IMR-90 (cell line): Measurements from ENCODE around the gene ENTPD7. TPM values are rescaled to one million over a fixed set of nuclear protein-coding genes. Genes with fewer than 3 reads are reported as not detected.

Experiments used
- ATAC-seq: fragments of 200-7000 bp; cut with Tn5 transposase; 2 replicates; pipeline ENCODE4 v1.9.1; 2020; ENCODE audit warnings: low read depth, mild to moderate bottlenecking, moderate library complexity
- Bru-seq: library from RNA; stranded (reverse); fragments of 400-500 nt; gene quantifications from one replicate; lab custom pipeline; 2021; lab: Mats Ljungman, UMichigan
- BruChase-seq, 2 experiments: library from RNA; stranded (reverse); fragments of 400-500 nt; gene quantifications; one replicate each; lab custom pipeline; 2021; lab: Mats Ljungman, UMichigan
- BruUV-seq: library from RNA; stranded (reverse); fragments of 400-500 nt; replicated peaks from 2 replicates; lab custom pipeline; 2021; lab: Mats Ljungman, UMichigan
- CTCF ChIA-PET: fragments of 300-600 bp; formaldehyde crosslinking; extraction: SDS; loops from one replicate; lab custom pipeline; 2021; ENCODE audit warnings: antibody characterized with exemption; lab: Yijun Ruan, JAX
- POLR2A ChIA-PET: fragments of 300-600 bp; sonication (Branson Sonifier 250); formaldehyde crosslinking; loops from one replicate; lab custom pipeline; 2022; ENCODE audit warnings: antibody characterized with exemption; ENCODE audit not compliant: unreplicated experiment; lab: Charles Lee
- DNase-seq: peaks from one replicate; pipeline ENCODE4 v3.0.0; 2013
- H2AFZ ChIP-seq: replicated peaks from 2 replicates; pipeline ENCODE3; 2013; ENCODE audit warnings: low read length, mild to moderate bottlenecking; ENCODE audit not compliant: poor library complexity
- H2AK5ac ChIP-seq: 2 replicates; pipeline ENCODE4 v1.6.1; 2013; ENCODE audit warnings: low read depth, low read length, inconsistent platforms
- H2AK9ac ChIP-seq: replicated peaks from 2 replicates; pipeline ENCODE3; 2013; ENCODE audit warnings: mild to moderate bottlenecking, low read depth, low read length, moderate library complexity; ENCODE audit not compliant: poor library complexity
- H2BK120ac ChIP-seq: 2 replicates; pipeline ENCODE4 v1.6.1; 2013; ENCODE audit warnings: low read depth, low read length, inconsistent platforms
- H2BK15ac ChIP-seq: 3 replicates; pipeline ENCODE4 v1.6.1; 2013; ENCODE audit warnings: low read depth, low read length, inconsistent platforms
- H2BK20ac ChIP-seq: 2 replicates; pipeline ENCODE4 v1.6.1; 2013; ENCODE audit warnings: low read depth, mild to moderate bottlenecking, inconsistent platforms, low read length, moderate library complexity
- H2BK5ac ChIP-seq: 2 replicates; pipeline ENCODE4 v1.6.1; 2013; ENCODE audit warnings: mild to moderate bottlenecking, low read depth, low read length, inconsistent platforms; ENCODE audit not compliant: poor library complexity, severe bottlenecking
- H3K14ac ChIP-seq: replicated peaks from 2 replicates; pipeline ENCODE4 v1.6.1; 2013; ENCODE audit warnings: low read depth, low read length, inconsistent platforms
- H3K18ac ChIP-seq: 2 replicates; pipeline ENCODE4 v1.6.1; 2013; ENCODE audit warnings: low read depth, low read length, control low read depth
- H3K23ac ChIP-seq: 2 replicates; pipeline ENCODE4 v1.6.1; 2013; ENCODE audit warnings: low read depth, low read length, inconsistent platforms
- H3K27ac ChIP-seq: 2 replicates; pipeline ENCODE4 v1.5.1; 2013; ENCODE audit warnings: mild to moderate bottlenecking, control low read depth, low read length; ENCODE audit not compliant: insufficient read depth
- H3K27me3 ChIP-seq: 2 replicates; pipeline ENCODE4 v1.6.1; 2013; ENCODE audit warnings: low read length; ENCODE audit not compliant: control insufficient read depth, insufficient read depth
- H3K36me3 ChIP-seq: 2 replicates; pipeline ENCODE4 v1.6.1; 2013; ENCODE audit warnings: low read length, mixed read lengths; ENCODE audit not compliant: control insufficient read depth, insufficient read depth
- H3K4ac ChIP-seq: 2 replicates; pipeline ENCODE4 v1.6.1; 2013; ENCODE audit warnings: low read depth, low read length, inconsistent platforms
- H3K4me1 ChIP-seq: 2 replicates; pipeline ENCODE4 v1.6.1; 2013; ENCODE audit warnings: low read length, mixed read lengths; ENCODE audit not compliant: control insufficient read depth, insufficient read depth
- H3K4me2 ChIP-seq: 2 replicates; pipeline ENCODE4 v1.6.1; 2013; ENCODE audit warnings: low read depth, mild to moderate bottlenecking, control low read depth, low read length, moderate library complexity
- H3K4me3 ChIP-seq: 2 replicates; pipeline ENCODE4 v1.5.1; 2013; ENCODE audit warnings: low read depth, mild to moderate bottlenecking, control low read depth, low read length, moderate library complexity; ENCODE audit not compliant: insufficient read depth
- H3K56ac ChIP-seq: 2 replicates; pipeline ENCODE4 v1.6.1; 2013; ENCODE audit warnings: low read length, inconsistent platforms; ENCODE audit not compliant: insufficient read depth; ENCODE audit errors: extremely low read depth
- H3K79me1 ChIP-seq, 2 experiments: 2 replicates each; pipeline ENCODE4 v1.6.1; 2013; ENCODE audit warnings: low read length in 2 of 2, inconsistent platforms in 1 of 2, low read depth in 1 of 2
- H3K9ac ChIP-seq: 2 replicates; pipeline ENCODE4 v1.6.1; 2013; ENCODE audit warnings: low read depth, low read length, control low read depth
- H3K9me1 ChIP-seq: 2 replicates; pipeline ENCODE4 v1.6.1; 2013; ENCODE audit warnings: low read length, inconsistent platforms; ENCODE audit not compliant: insufficient read depth
- H3K9me3 ChIP-seq: 2 replicates; pipeline ENCODE4 v1.6.1; 2013; ENCODE audit warnings: low read length; ENCODE audit not compliant: control insufficient read depth, insufficient read depth
- H4K20me1 ChIP-seq: 2 replicates; pipeline ENCODE4 v1.6.1; 2013; ENCODE audit warnings: low read length, inconsistent platforms; ENCODE audit not compliant: insufficient read depth
- H4K5ac ChIP-seq: 2 replicates; pipeline ENCODE4 v1.6.1; 2013; ENCODE audit warnings: mild to moderate bottlenecking, low read depth, low read length, control low read depth
- H4K8ac ChIP-seq, 2 experiments: 2 replicates each; pipeline ENCODE4 v1.6.1; 2013; ENCODE audit warnings: low read depth in 2 of 2, low read length in 2 of 2, control low read depth in 1 of 2, inconsistent platforms in 1 of 2
- H4K91ac ChIP-seq: 2 replicates; pipeline ENCODE4 v1.6.1; 2013; ENCODE audit warnings: low read depth, low read length, inconsistent platforms; ENCODE audit not compliant: insufficient read depth
- BHLHE40 ChIP-seq: fragments of 150-350 bp; IDR thresholded peaks from 2 replicates; pipeline ENCODE4 v1.6.1; 2016; ENCODE audit warnings: mild to moderate bottlenecking, low read depth, low read length
- CEBPB ChIP-seq: IDR thresholded peaks from 2 replicates; pipeline ENCODE4 v1.6.1; 2012; ENCODE audit warnings: low read depth, low read length, improper control_type of control experiment
- CHD1 ChIP-seq: IDR thresholded peaks from 2 replicates; pipeline ENCODE4 v1.6.1; 2012; ENCODE audit warnings: low read depth, low read length, improper control_type of control experiment
- MAFK ChIP-seq: IDR thresholded peaks from 2 replicates; pipeline ENCODE4 v1.6.1; 2012; ENCODE audit warnings: low read depth, low read length, improper control_type of control experiment
- MAZ ChIP-seq: IDR thresholded peaks from 2 replicates; pipeline ENCODE4 v1.6.1; 2012; ENCODE audit warnings: low read depth, mild to moderate bottlenecking, low read length, improper control_type of control experiment, moderate library complexity, borderline replicate concordance
- MXI1 ChIP-seq: IDR thresholded peaks from 2 replicates; pipeline ENCODE4 v1.6.1; 2012; ENCODE audit warnings: low read depth, mild to moderate bottlenecking, low read length, moderate library complexity, borderline replicate concordance
- RCOR1 ChIP-seq: IDR thresholded peaks from 2 replicates; pipeline ENCODE4 v1.6.1; 2012; ENCODE audit warnings: mild to moderate bottlenecking, low read length, improper control_type of control experiment; ENCODE audit not compliant: insufficient replicate concordance
- WGBS, 2 experiments: methylation state at CpG; one replicate each; pipeline versions ENCODE4 v1.1.5 to v1.1.7; 2013; ENCODE audit warnings: missing lambda C conversion rate in 2 of 2; ENCODE audit not compliant: insufficient read length in 1 of 2; ENCODE audit errors: extremely low coverage in 2 of 2; 5-methylcytosine and 5-hydroxymethylcytosine counted together
- dilution Hi-C: fragments of 300-500 bp; cut with HindIII; formaldehyde crosslinking; loops from one replicate; pipeline ENCODE4 v1.14.3; 2018; ENCODE audit warnings: low sequenced_read_pairs; ENCODE audit not compliant: unreplicated experiment
- in situ Hi-C: fragments of 300-500 bp; cut with MboI; formaldehyde crosslinking; loops from 3 replicates; pipeline ENCODE4 v1.14.3; 2019; ENCODE audit warnings: low sequenced_read_pairs, inconsistent platforms, mixed read lengths
- intact Hi-C: fragments of 100-400 bp; cut with micrococcal nuclease; formaldehyde crosslinking; loops from 2 replicates; pipeline ENCODE4 v1.10.0; 2022
- long read RNA-seq: library from polyadenylated mRNA; unstranded; transcript quantifications from one replicate; pipeline ENCODE4 v2.0.0, GENCODE V29; 2021; ENCODE audit not compliant: unreplicated experiment
- polyA plus RNA-seq, 3 experiments: library from polyadenylated mRNA; depleted of rRNA; stranded (reverse); fragments of >200 nt; gene quantifications; 2 replicates each; pipeline ENCODE4 v1.2.3, GENCODE V29; 2012; ENCODE audit warnings: low replicate concordance in 1 of 3
- total RNA-seq: library from RNA; depleted of rRNA; stranded (reverse); fragments of >200 nt; gene quantifications from 2 replicates; pipeline ENCODE4 v1.2.3, GENCODE V29; 2012; rRNA removed
- TF ChIP-seq, protein P1 (sequence below): conservative IDR thresholded peaks from 2 replicates; pipeline ENCODE4 v1.5.1; 2012; ENCODE audit warnings: mild to moderate bottlenecking, low read depth, low read length, improper control_type of control experiment

Gene ENTPD7, protein sequence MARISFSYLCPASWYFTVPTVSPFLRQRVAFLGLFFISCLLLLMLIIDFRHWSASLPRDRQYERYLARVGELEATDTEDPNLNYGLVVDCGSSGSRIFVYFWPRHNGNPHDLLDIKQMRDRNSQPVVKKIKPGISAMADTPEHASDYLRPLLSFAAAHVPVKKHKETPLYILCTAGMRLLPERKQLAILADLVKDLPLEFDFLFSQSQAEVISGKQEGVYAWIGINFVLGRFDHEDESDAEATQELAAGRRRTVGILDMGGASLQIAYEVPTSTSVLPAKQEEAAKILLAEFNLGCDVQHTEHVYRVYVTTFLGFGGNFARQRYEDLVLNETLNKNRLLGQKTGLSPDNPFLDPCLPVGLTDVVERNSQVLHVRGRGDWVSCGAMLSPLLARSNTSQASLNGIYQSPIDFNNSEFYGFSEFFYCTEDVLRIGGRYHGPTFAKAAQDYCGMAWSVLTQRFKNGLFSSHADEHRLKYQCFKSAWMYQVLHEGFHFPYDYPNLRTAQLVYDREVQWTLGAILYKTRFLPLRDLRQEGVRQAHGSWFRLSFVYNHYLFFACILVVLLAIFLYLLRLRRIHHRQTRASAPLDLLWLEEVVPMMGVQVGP
- total RNA-seq: 20.0 and 23.3 TPM in 2 replicates
- 6.5 and 8.0 TPM in 2 replicates for polyA plus RNA-seq (2012; rRNA removed)
- 3.3 and 5.3 TPM in 2 replicates for polyA plus RNA-seq (2012; cell fraction: cytosol; rRNA removed)
- polyA plus RNA-seq (2012; cell fraction: nucleus; rRNA removed; ENCODE audit: low replicate concordance): 2.5 and 8.4 TPM in 2 replicates
- Bru-seq, nascent RNA: percentile 95 among the genes with signal in this experiment
- BruChase-seq, experiment 1, labeled RNA remaining after a 6-hour chase: percentile 79 among the genes with signal in this experiment
- BruChase-seq, experiment 2, labeled RNA remaining after a 2-hour chase: percentile 90 among the genes with signal in this experiment
- long read RNA-seq, transcript ENTPD7-201 (13 exons, 3,550 nt): major isoform, 12 of 20 reads
- long read RNA-seq, partial matches to known transcripts: 4 of 20 reads
- long read RNA-seq, other reads (novel, unspliced or antisense): 4 of 20 reads

GRCh38 chr10:99659031-99659867 is at the start of gene ENTPD7:
Gene ENTPD7 (plus strand): TSS chr10:99659509. CDS start chr10:99659957, 448 bp downstream.
- Histone ChIP-seq H3K27me3 (no peaks in the 10 kb centered on the region), H2BK20ac (no peak within 1 kb of the TSS), H3K23ac (peak within 1 kb of the TSS; percentile 89), H3K4ac (peak within 1 kb of the TSS; percentile 89), H3K4me2 (peak within 1 kb of the TSS; percentile 97), H4K20me1 (no peaks in the 10 kb centered on the region), H2BK5ac (peak within 1 kb of the TSS; percentile 47), H4K5ac (peak within 1 kb of the TSS; percentile 76), H2AFZ (peak within 1 kb of the TSS; percentile 94), H2BK120ac (peak within 1 kb of the TSS; percentile 17; the same call in 1 of the 2 replicates), H3K9me3 (no peaks in the 10 kb centered on the region), H3K4me3 (peak within 1 kb of the TSS; percentile 79), H3K14ac (peak within 1 kb of the TSS; percentile 77), H2BK15ac (peak within 1 kb of the TSS; percentile 19; the same call in 1 of the 3 replicates), H2AK9ac (peak within 1 kb of the TSS; percentile 89), H2AK5ac (peak within 1 kb of the TSS; percentile 68), H3K9me1 (peaks cover 13% of the 10 kb centered on the region; the same call in 1 of the 2 replicates), H3K18ac (peak within 1 kb of the TSS; percentile 60), H3K56ac (peak within 1 kb of the TSS; percentile 58), H3K36me3 (peaks cover 3% of the 10 kb centered on the region), H3K4me1 (peaks cover 5% of the 10 kb centered on the region; the same call in 1 of the 2 replicates), H3K9ac (peak within 1 kb of the TSS; percentile 91), H4K8ac (peak within 1 kb of the TSS; percentile 84 to 90), H3K79me1 (peaks cover 16 to 34% of the 10 kb centered on the region in 2 experiments), H4K91ac (peak within 1 kb of the TSS; percentile 65; the same call in 1 of the 2 replicates), H3K27ac (peak within 1 kb of the TSS; percentile 69)
- no TSS peak for BruUV-seq
- ATAC-seq (peak; percentile 99), DNase-seq (peak; percentile 95)
- CTCF ChIA-PET: interaction anchor here (0.7 to 0.8 kb wide), 2 partner anchors 14 to 51 kb away, joined by 3 read pairs; no protein-coding TSS in a partner anchor
- in situ Hi-C loops: no loop called here
- dilution Hi-C loops: no loop called here
- WGBS, 2 experiments: 0% methylated on average over 13 of the region's 71 CpGs; no CpG with 5 or more reads in 1 of the 2 experiments
- intact Hi-C loops: loop anchor here (1.0 kb wide), 1 partner anchor 28 kb away; no protein-coding TSS in a partner anchor
- POLR2A ChIA-PET: interaction anchor here (0.5 to 0.6 kb wide), 3 partner anchors 12 to 54 kb away, joined by 3 to 4 read pairs (median 4); no protein-coding TSS in a partner anchor
- TF ChIP-seq CEBPB: no peak
- TF ChIP-seq MAFK: peak; percentile 45; the same call in 1 of the 2 replicates
- no peak for TF ChIP-seq CHD1
- TF ChIP-seq RCOR1: no peak
- TF ChIP-seq BHLHE40: peak; percentile 9; the same call in 1 of the 2 replicates
- peak; percentile 77; the same call in 1 of the 2 replicates for TF ChIP-seq MAZ
- TF ChIP-seq MXI1: peak; percentile 88
- TF ChIP-seq, protein P1, sequence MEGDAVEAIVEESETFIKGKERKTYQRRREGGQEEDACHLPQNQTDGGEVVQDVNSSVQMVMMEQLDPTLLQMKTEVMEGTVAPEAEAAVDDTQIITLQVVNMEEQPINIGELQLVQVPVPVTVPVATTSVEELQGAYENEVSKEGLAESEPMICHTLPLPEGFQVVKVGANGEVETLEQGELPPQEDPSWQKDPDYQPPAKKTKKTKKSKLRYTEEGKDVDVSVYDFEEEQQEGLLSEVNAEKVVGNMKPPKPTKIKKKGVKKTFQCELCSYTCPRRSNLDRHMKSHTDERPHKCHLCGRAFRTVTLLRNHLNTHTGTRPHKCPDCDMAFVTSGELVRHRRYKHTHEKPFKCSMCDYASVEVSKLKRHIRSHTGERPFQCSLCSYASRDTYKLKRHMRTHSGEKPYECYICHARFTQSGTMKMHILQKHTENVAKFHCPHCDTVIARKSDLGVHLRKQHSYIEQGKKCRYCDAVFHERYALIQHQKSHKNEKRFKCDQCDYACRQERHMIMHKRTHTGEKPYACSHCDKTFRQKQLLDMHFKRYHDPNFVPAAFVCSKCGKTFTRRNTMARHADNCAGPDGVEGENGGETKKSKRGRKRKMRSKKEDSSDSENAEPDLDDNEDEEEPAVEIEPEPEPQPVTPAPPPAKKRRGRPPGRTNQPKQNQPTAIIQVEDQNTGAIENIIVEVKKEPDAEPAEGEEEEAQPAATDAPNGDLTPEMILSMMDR: 0 out of 2 replicates have a peak, but pooled peaks have one; percentile 8
